Activated CD4-positive, CD25-positive, alpha-beta regulatory T cell treated with anti-CD3 and anti-CD28 coated beads, Interleukin-2, amount 50 U/mL, for 16 hours (primary cell): Measurements from ENCODE around the gene WDR82.

Experiments
- DNase-seq: peaks from one replicate; pipeline ENCODE4 v3.0.0-alpha.2; 2020; ENCODE audit warnings: low read depth, low spot score

Gene WDR82

GRCh38 chr3:52308308-52308707 lies 29.9 kb upstream of the WDR82 start:
- DNase-seq = no peak

DNA sequence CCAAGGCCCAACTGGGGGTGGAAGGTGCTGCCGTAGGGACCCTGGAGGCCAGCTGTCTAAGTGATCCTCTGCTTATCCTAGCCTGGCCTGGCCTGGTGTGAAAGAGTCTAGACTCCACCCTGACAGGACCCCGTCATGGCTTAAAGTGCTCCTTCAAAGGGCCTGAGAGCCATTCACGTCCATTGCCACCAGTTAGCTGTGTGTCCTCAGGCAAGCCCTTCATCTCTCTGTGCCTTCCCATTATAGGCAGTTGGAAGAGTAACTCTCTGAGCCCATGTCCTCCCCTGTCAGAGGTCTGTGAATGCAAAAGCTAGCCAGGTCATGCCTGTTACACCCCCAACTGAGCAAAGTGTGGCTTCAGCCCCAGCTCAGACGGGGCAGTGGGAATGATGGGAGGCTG lies 28.5 kb upstream of the WDR82 start:
- DNase-seq = no peak

DNA sequence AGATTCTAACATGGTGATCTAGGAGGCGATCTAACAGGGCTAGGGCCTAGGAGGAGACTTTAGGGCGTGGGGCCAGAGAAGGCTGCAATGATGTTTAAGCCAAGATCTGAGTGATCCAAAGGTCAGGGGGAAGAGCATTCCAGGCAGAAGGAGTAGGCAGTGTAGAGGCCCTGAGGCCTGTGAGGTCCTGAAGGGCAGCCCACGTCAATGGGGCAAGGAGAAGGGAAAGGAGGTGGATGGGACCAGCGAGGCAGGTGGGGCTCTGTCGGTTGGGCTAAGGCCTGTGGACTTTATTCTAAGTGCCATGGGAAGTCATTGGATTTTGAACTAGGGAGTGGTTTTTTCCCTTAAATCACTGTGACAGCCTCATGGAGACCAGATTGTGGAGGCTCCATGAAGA lies 27.5 kb upstream of the WDR82 start:
- DNase-seq = no peak

GRCh38 chr3:52303811-52304210 lies 25.4 kb upstream of the WDR82 start:
- DNase-seq = no peak

- no peak for DNase-seq
These were observed 24.1 kb upstream of the WDR82 start for GRCh38 chr3:52302426-52303145.

- no peak for DNase-seq
These were observed 21.6 kb upstream of the WDR82 start for GRCh38 chr3:52299879-52300611.

- DNase-seq = no peak
These were observed 20.9 kb upstream of the WDR82 start for GRCh38 chr3:52299247-52299878.

- no peak for DNase-seq
These were observed 20.0 kb upstream of the WDR82 start for GRCh38 chr3:52298149-52299098.

DNA sequence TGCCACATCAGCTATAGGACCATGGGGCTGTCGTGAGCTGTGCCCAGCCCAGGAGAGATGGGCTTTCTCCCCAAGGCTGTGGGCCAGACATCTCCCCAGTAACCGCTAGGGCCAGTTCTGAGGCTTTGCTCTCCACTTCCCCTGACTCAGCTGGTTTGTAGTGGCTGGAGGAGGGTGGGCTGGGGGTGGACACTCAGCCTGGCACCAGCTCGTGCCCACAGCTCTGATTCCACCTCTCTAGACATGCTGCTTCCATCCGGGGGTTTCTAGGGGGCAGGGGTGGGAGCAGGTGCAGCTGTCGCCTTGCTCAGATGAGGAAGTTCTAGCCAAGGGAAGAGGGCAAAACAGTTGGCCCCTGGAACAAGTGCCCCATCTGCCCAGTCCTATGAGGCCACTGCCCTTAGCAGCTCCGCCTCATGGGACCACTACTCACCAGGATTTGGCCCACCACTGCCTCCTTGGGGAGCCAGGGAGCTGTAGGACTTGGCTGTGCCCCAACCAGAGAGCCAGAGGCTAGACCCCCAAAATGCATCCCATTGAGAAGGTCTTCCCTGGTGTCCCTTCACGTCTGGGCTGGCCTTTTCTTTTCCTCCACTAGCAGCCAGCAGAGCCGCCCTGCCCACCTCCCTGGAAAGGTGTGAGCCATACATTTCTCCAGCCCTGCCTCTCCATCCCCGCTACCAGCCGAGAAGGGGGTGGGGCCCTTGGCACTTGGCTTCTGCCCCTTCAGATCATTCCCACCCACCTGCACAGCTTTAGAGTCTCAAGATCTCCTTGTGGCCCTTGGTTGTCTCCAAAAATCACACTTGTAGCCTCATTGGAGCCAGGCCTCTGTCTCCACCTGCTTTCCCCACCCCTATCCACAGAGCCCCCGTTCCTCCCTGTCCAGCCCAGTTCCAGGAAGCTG lies 19.0 kb upstream of the WDR82 start:
- no peak for DNase-seq

- no peak for DNase-seq
These were observed 17.3 kb upstream of the WDR82 start for GRCh38 chr3:52295671-52296208.

GRCh38 chr3:52294320-52295150 lies 16.1 kb upstream of the WDR82 start:
- DNase-seq = no peak

- DNase-seq = no peak
These were observed 15.3 kb upstream of the WDR82 start for GRCh38 chr3:52293491-52294319.

DNA sequence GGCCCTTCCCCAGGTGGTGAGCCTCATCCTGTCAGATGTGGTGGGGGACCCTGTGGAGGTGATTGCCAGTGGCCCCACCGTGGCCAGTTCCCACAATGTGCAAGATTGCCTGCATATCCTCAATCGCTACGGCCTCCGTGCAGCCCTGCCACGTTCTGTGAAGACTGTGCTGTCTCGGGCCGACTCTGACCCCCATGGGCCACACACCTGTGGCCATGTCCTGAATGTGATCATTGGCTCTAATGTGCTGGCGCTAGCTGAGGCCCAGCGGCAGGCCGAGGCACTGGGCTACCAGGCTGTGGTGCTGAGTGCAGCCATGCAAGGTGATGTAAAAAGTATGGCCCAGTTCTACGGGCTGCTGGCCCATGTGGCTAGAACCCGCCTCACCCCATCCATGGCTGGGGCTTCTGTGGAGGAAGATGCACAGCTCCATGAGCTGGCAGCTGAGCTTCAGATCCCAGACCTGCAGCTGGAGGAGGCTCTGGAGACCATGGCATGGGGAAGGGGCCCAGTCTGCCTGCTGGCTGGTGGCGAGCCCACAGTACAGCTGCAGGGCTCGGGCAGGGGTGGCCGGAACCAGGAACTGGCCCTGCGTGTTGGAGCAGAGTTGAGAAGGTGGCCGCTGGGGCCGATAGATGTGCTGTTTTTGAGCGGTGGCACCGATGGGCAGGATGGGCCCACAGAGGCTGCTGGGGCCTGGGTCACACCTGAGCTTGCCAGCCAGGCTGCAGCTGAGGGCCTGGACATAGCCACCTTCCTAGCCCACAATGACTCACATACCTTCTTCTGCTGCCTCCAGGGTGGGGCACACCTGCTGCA lies 14.0 kb upstream of the WDR82 start:
- DNase-seq = no peak

- no peak for DNase-seq
These were observed 13.2 kb upstream of the WDR82 start for GRCh38 chr3:52291508-52292181.

DNA sequence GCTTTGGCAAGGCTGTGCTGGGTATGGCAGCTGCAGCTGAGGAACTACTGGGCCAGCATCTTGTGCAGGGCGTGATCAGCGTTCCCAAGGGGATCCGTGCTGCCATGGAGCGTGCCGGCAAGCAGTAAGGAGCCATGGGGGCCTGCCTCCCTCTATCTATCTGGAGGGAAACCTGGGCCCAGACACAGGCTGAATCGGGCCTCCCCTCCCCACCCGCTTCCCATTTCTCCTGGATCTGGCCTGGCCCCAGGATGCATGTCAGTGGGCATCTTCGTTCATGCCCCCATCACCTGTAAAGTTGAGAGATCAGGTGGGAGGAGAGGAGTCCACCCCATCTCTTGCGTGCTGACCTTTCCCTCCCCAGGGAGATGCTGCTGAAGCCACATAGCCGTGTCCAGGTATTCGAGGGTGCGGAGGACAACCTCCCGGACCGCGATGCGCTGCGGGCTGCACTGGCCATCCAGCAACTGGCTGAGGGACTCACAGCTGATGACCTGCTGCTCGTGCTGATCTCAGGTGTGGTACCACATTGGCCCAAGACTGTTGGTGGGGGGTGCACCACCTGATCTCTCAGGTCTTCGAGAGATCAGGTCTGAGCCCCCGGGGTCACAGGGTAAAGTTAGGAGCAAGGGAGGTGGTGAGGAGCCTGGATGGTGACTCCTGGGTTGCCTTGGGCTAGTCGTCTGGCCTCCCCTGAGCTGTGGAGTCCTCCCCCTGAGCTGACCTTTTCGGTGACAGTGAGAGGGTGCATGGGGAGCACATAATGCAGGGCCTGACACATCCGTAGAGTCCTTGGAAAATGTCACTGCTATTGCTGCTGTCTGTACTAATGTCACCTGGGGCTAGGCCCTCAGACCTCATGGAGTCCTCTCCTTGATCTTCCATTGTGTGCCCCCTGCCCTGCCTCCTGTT lies 12.4 kb upstream of the WDR82 start:
- DNase-seq = no peak
